Left renal pelvis (tissue), 4 donors: Measurements from ENCODE around the gene BROX. TPM values are rescaled to one million over a fixed set of nuclear protein-coding genes. Genes with fewer than 3 reads are reported as not detected.

ENCODE experiments used
- DNase-seq, 4 donors: peaks; one replicate each; pipeline ENCODE4 v3.0.0-alpha.2; 2013; ENCODE audit warnings: low read depth in 4 of 4, low spot score in 3 of 4
- polyA plus RNA-seq, 4 donors: library from polyadenylated mRNA; unstranded; fragments of 120-200 nt; gene quantifications; one replicate each; pipeline ENCODE4 v1.2.1, GENCODE V29; 2013; ENCODE audit not compliant: insufficient read length in 4 of 4

The BROX gene
- polyA plus RNA-seq, 4 donors: 30.5 to 47.9 (median 45.3) TPM

GRCh38 chr1:222769971-222770620 is 57.7 kb downstream of the BROX start:
- DNase-seq: no peak

GRCh38 chr1:222772996-222773379 is 60.6 kb downstream of the BROX start:
- no peak for DNase-seq

DNA sequence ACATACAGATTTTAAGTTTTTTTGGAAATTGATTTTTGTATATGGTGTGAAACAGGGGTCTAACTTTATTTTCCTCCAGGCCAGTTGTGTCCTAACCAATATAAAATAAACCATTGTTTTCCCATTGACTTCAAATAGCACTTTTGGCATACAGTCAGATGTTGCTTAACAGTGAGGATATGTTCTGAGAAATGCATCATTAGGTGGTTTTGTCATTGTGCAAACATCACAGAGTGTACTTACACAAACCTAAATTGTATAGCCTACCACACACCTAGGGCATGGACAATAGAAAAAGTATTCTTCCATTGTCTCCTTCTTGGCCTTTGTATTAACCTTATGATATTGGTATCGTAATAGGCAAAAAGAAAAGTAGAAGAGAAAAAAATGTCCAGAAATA is 65.1 kb downstream of the BROX start:
- no peak for DNase-seq

- DNase-seq: no peak
Measured at GRCh38 chr1:222777977-222778376, 65.6 kb downstream of the BROX start.

DNA sequence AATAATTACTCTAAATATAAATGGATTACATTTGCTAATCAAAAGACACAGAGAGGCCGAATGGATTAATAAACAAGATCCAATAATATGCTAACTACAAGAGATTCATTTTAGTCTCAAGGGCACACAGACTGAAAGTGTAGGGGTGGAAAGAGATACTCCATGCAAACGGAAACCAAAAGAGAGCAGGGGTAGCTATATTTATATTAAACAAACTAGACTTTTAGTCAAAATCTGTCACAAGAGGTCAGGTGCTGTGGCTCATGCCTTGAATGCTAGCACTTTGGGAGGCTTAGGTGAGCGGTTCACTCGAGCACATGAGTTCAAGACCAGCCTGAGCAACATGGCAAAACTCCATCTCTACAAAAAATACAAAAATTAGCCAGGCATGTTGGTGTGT is 68.9 kb downstream of the BROX start:
- no peak for DNase-seq

- no peak for DNase-seq
Measured at GRCh38 chr1:222783051-222783450, 70.7 kb downstream of the BROX start.

DNA sequence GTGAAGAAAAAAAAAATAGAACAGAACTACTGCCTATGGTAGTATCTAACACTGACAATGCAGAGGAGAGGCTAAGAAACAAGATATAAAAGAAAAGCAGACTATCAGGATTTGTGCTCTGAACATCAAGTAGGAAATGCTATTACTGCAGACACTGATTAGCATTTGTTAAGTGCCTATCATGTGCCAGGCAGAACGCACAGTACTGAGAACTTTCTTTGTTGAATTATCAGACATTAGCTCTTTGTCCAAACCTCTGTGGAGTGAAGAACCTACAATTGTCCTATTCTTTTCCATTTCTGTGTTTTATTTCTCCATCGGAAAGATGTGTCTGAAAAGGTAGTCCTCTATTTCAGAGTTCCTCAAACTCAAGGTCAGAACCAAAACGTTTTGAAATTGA is 72.0 kb downstream of the BROX start:
- DNase-seq: no peak

Other genes with a start within 250 kb of the BROX start
- 1 to 10 TPM in 2 of 4 donors, under 1 TPM in 2; 0.44 to 1.2 (median 0.83) TPM for gene HHIPL2, start 164.5 kb upstream of the BROX start, polyA plus RNA-seq
- 10 to 100 TPM; 14.7 to 19.2 (median 16.0) TPM for gene TAF1A, start 122.6 kb upstream of the BROX start, polyA plus RNA-seq
- gene MIA3, start 94.5 kb upstream of the BROX start, polyA plus RNA-seq: 10 to 100 TPM; 68.6 to 84.0 (median 72.2) TPM
- 10 to 100 TPM; 57.7 to 93.3 (median 82.9) TPM for gene AIDA, start 73 bp upstream of the BROX start, polyA plus RNA-seq
- gene FAM177B, start 24.6 kb downstream of the BROX start, polyA plus RNA-seq: under 1 TPM; 0.13 to 0.27 (median 0.23) TPM
- gene DISP1, start 102.5 kb downstream of the BROX start, polyA plus RNA-seq: 10 to 100 TPM; 14.5 to 15.3 (median 15.0) TPM